OCI-LY7 (cell line): ENCODE results near the gene SLC17A9. TPM values are rescaled to one million over a fixed set of nuclear protein-coding genes. Genes with fewer than 3 reads are reported as not detected.

ENCODE experiments used
- BruUV-seq: library from RNA; stranded (reverse); fragments of 400-500 nt; replicated peaks from 2 replicates; lab custom pipeline; 2021; lab: Mats Ljungman, UMichigan
- CTCF ChIA-PET: fragments of 300-600 bp; sonication (Branson Sonifier 250); formaldehyde crosslinking; loops from one replicate; lab custom pipeline; 2022; ENCODE audit warnings: antibody characterized with exemption; ENCODE audit not compliant: unreplicated experiment; lab: Charles Lee
- POLR2A ChIA-PET: fragments of 300-600 bp; sonication (Branson Sonifier 250); formaldehyde crosslinking; loops from one replicate; lab custom pipeline; 2022; ENCODE audit warnings: antibody characterized with exemption; lab: Charles Lee
- DNase-seq: peaks from one replicate; pipeline ENCODE4 v3.0.0-alpha.2; 2015; ENCODE audit warnings: low spot score
- H2AFZ ChIP-seq: fragments of 200-600 bp; sonication (generic), shearing (Covaris generic); 2 replicates; pipeline ENCODE4 v1.6.1; 2014; ENCODE audit warnings: mild to moderate bottlenecking, antibody characterized with exemption, low read length, moderate library complexity
- H3K27ac ChIP-seq: fragments of 200-600 bp; sonication (generic); 2 replicates; pipeline ENCODE4 v1.5.1; 2014; ENCODE audit warnings: mixed run types, low read depth, mild to moderate bottlenecking, moderate library complexity, low read length, inconsistent platforms; ENCODE audit not compliant: poor library complexity, severe bottlenecking
- H3K36me3 ChIP-seq: fragments of 200-600 bp; sonication (generic); 2 replicates; pipeline ENCODE4 v1.6.1; 2014; ENCODE audit warnings: mild to moderate bottlenecking, antibody characterized with exemption, low read length, moderate library complexity, mixed read lengths; ENCODE audit not compliant: insufficient read depth
- H3K4me1 ChIP-seq: fragments of 200-600 bp; sonication (generic); 2 replicates; pipeline ENCODE4 v1.5.1; 2014; ENCODE audit warnings: mild to moderate bottlenecking, low read length; ENCODE audit not compliant: insufficient read depth, poor library complexity, severe bottlenecking
- H3K4me2 ChIP-seq: fragments of 200-600 bp; sonication (generic); 2 replicates; pipeline ENCODE4 v1.6.1; 2014; ENCODE audit warnings: mild to moderate bottlenecking, low read length
- H3K4me3 ChIP-seq: fragments of 200-600 bp; sonication (generic); 2 replicates; pipeline ENCODE4 v1.5.1; 2014; ENCODE audit warnings: mild to moderate bottlenecking, low read depth, low read length; ENCODE audit not compliant: poor library complexity, severe bottlenecking
- H3K79me2 ChIP-seq: fragments of 200-600 bp; sonication (generic); 2 replicates; pipeline ENCODE4 v1.6.1; 2016; ENCODE audit warnings: low read depth, mild to moderate bottlenecking, low read length, moderate library complexity, mixed read lengths; ENCODE audit not compliant: insufficient read depth
- H3K9me2 ChIP-seq: fragments of 200-600 bp; sonication (generic); 2 replicates; pipeline ENCODE4 v1.6.1; 2016; ENCODE audit warnings: mild to moderate bottlenecking, low read length, mixed read lengths; ENCODE audit not compliant: insufficient read depth
- H3K9me3 ChIP-seq: fragments of 200-600 bp; sonication (generic); 2 replicates; pipeline ENCODE4 v1.6.1; 2014; ENCODE audit warnings: mild to moderate bottlenecking, mixed run types, low read length, mixed read lengths
- H4K20me1 ChIP-seq: fragments of 200-600 bp; sonication (generic); 2 replicates; pipeline ENCODE4 v1.6.1; 2014; ENCODE audit warnings: mild to moderate bottlenecking, antibody characterized with exemption, low read length, moderate library complexity, mixed read lengths; ENCODE audit not compliant: insufficient read depth
- EZH2phosphoT487 ChIP-seq: fragments of 200-600 bp; sonication (generic); IDR thresholded peaks from 2 replicates; pipeline ENCODE4 v1.6.1; 2018; ENCODE audit warnings: low read depth, borderline replicate concordance, mild to moderate bottlenecking, mixed run types, antibody characterized with exemption, low read length, moderate library complexity, mixed read lengths
- intact Hi-C: fragments of 100-400 bp; cut with micrococcal nuclease; formaldehyde crosslinking; loops from one replicate; pipeline ENCODE4 v1.10.0; 2022; ENCODE audit not compliant: unreplicated experiment
- total RNA-seq, 2 experiments: library from RNA; depleted of rRNA in 1 of 2; stranded (reverse); fragments of >200 nt in 1 of 2; shearing (Covaris generic) in 1 of 2; gene quantifications; 2 replicates each; pipeline ENCODE4 v1.2.3, GENCODE V29; 2014 to 2022
- TF ChIP-seq, protein P1 (sequence below): fragments of 200-600 bp; sonication (generic); conservative IDR thresholded peaks from 2 replicates; pipeline ENCODE4 v1.5.1; 2014; ENCODE audit warnings: mild to moderate bottlenecking, antibody characterized with exemption, low read length, moderate library complexity, mixed read lengths

SLC17A9 gene
- total RNA-seq, 2 experiments from 2014 or later = 2.0 to 8.1 TPM

- Histone ChIP-seq H3K79me2 (peaks cover 92% of the 10 kb centered on the region), H3K9me2 (no peaks in the 10 kb centered on the region), H3K27ac (peak overlapping the region; percentile 89), H3K4me2 (peak overlapping the region; percentile 98), H2AFZ (no peak overlapping the region), H3K4me3 (peak overlapping the region; percentile 92), H4K20me1 (peaks cover 41% of the 10 kb centered on the region), H3K4me1 (peaks cover 85% of the 10 kb centered on the region), H3K36me3 (peaks cover 36% of the 10 kb centered on the region; the same call in 1 of the 2 replicates), H3K9me3 (no peaks in the 10 kb centered on the region)
- no peak for DNase-seq
- ChIA-PET CTCF (interaction anchor here (0.7 kb wide), 1 partner anchor 20 kb away, joined by 3 read pairs; no protein-coding TSS in a partner anchor), POLR2A (interaction anchor here (0.7 to 1.1 kb wide), 2 partner anchors 8 to 9 kb away, joined by 3 to 5 read pairs; no protein-coding TSS in a partner anchor)
- no TSS peak for BruUV-seq
- intact Hi-C loops = no loop called here
- TF ChIP-seq, protein P1, sequence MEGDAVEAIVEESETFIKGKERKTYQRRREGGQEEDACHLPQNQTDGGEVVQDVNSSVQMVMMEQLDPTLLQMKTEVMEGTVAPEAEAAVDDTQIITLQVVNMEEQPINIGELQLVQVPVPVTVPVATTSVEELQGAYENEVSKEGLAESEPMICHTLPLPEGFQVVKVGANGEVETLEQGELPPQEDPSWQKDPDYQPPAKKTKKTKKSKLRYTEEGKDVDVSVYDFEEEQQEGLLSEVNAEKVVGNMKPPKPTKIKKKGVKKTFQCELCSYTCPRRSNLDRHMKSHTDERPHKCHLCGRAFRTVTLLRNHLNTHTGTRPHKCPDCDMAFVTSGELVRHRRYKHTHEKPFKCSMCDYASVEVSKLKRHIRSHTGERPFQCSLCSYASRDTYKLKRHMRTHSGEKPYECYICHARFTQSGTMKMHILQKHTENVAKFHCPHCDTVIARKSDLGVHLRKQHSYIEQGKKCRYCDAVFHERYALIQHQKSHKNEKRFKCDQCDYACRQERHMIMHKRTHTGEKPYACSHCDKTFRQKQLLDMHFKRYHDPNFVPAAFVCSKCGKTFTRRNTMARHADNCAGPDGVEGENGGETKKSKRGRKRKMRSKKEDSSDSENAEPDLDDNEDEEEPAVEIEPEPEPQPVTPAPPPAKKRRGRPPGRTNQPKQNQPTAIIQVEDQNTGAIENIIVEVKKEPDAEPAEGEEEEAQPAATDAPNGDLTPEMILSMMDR = no peak
- TF ChIP-seq EZH2phosphoT487 = no peak
These were observed 25.3 kb upstream of the SLC17A9 start for GRCh38 chr20:62927128-62927705.

DNA sequence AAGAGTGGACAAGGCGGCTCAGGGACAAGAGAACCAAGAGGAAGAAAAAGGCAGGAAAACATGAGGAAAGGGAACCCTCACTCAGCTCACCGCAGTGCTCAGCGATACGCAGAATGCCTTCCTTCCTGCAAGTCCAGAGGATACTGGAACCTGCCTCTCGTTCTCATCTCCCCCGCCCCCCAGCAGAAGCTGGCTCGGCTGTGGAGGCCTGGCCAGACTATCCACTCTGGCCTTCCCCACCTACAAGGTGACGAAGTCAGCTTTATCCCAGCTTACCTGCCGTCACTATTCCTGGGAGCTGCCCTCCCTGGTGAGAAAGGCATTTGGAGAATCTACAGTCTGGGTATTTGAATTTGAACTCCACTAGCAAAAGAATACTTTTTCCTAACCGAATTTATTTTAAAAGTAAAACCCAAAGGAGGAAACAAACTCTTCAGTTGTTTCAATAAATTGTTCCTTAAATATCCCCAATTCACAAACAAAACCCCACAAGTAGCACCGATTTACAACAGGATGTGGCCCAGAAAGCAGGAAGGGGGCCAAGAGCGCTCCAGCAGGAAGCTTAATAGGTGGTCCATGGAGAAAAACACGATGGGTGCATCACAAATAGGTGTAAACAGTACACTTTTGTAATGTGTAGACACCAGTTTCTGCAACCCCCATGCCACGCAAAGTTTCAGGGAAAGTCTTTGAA lies 24.1 kb upstream of the SLC17A9 start:
- H3K9me3 ChIP-seq = no peaks in the 10 kb centered on the region
- peak overlapping the region; percentile 98 for H3K4me2 ChIP-seq
- H3K27ac ChIP-seq = peak overlapping the region; percentile 30
- no peak for DNase-seq
- BruUV-seq = no TSS peak
- POLR2A ChIA-PET = interaction anchor here (0.7 kb wide), 1 partner anchor 9 kb away, joined by 3 read pairs; no protein-coding TSS in a partner anchor
- CTCF ChIA-PET = no interaction called here
- no peak for TF ChIP-seq EZH2phosphoT487
- TF ChIP-seq, protein P1 = no peak
- H3K36me3 ChIP-seq = peaks cover 47% of the 10 kb centered on the region
- peaks cover 80% of the 10 kb centered on the region for H3K4me1 ChIP-seq
- peak overlapping the region; percentile 58 for H3K4me3 ChIP-seq
- intact Hi-C loops = no loop called here
- no peaks in the 10 kb centered on the region for H3K9me2 ChIP-seq
- H2AFZ ChIP-seq = no peak overlapping the region
- H4K20me1 ChIP-seq = peaks cover 32% of the 10 kb centered on the region
- peaks cover 92% of the 10 kb centered on the region for H3K79me2 ChIP-seq
